Subcutaneous adipose tissue (tissue), 4 donors: ENCODE results near the gene C1QTNF6. TPM values are rescaled to one million over a fixed set of nuclear protein-coding genes. Genes with fewer than 3 reads are reported as not detected.

Experiments
- CTCF ChIP-seq: fragments of 450-650 bp; IDR thresholded peaks from one replicate; pipeline ENCODE4 v1.5.1; 2016; ENCODE audit warnings: low read depth, mild to moderate bottlenecking, control low read depth, antibody characterized with exemption, moderate library complexity
- total RNA-seq, 4 donors: library from RNA; depleted of rRNA; stranded (reverse); fragments of >200 nt; gene quantifications; one replicate each; pipeline ENCODE4 v1.1.0, GENCODE V29; 2016

The C1QTNF6 gene
- total RNA-seq, 4 donors from 2014 or later = 0.33 to 3.2 (median 2.4) TPM

- TF ChIP-seq CTCF = no peak
Observed at GRCh38 chr22:37156686-37157435, 31.2 kb downstream of the C1QTNF6 start.

GRCh38 chr22:37155971-37156370 is 32.1 kb downstream of the C1QTNF6 start:
- TF ChIP-seq CTCF = no peak

- no peak for TF ChIP-seq CTCF
Observed at GRCh38 chr22:37154925-37155712, 32.9 kb downstream of the C1QTNF6 start.

- TF ChIP-seq CTCF = no peak
Observed at GRCh38 chr22:37153901-37154300, 34.1 kb downstream of the C1QTNF6 start.

GRCh38 chr22:37151401-37151800 is 36.6 kb downstream of the C1QTNF6 start:
- no peak for TF ChIP-seq CTCF

- no peak for TF ChIP-seq CTCF
Observed at GRCh38 chr22:37150701-37151100, 37.3 kb downstream of the C1QTNF6 start.
